Endometrial microvascular endothelial cells (primary cell): ENCODE measurements around the gene ING3. TPM values are rescaled to one million over a fixed set of nuclear protein-coding genes. Genes with fewer than 3 reads are reported as not detected.
"Not testable (repeated sequence)": the region's sequence is repeated elsewhere in the genome, so short reads cannot be mapped to it uniquely, and the experiment has no call there.

Experiments used
- in situ Hi-C: cut with HindIII; loops from 2 replicates; pipeline ENCODE4 v1.10.0; 2017; ENCODE audit warnings: low sequenced_read_pairs, low pct_unique_long_range_greater_than_20kb; ENCODE audit errors: inconsistent ontology term
- total RNA-seq: library from RNA; depleted of rRNA; stranded (reverse); fragments of >200 nt; gene quantifications from one replicate; pipeline ENCODE4 v1.2.3, GENCODE V29; 2015; ENCODE audit errors: inconsistent ontology term

The ING3 gene
- total RNA-seq, 1 donor from 2014 or later: 25.6 TPM

GRCh38 chr7:120998520-120998919 lies 47.9 kb downstream of the ING3 start:
- in situ Hi-C loops: no loop called here

GRCh38 chr7:120998996-120999565 lies 48.5 kb downstream of the ING3 start:
- in situ Hi-C loops: no loop called here

- in situ Hi-C loops: no loop called here
Measured at GRCh38 chr7:121000081-121000983, 49.8 kb downstream of the ING3 start.

- in situ Hi-C loops: no loop called here
Measured at GRCh38 chr7:121001234-121001906, 50.8 kb downstream of the ING3 start.

GRCh38 chr7:121002048-121002756 lies 51.6 kb downstream of the ING3 start:
- in situ Hi-C loops: no loop called here

GRCh38 chr7:121002757-121003200 lies 52.2 kb downstream of the ING3 start:
- in situ Hi-C loops: no loop called here

GRCh38 chr7:121003986-121004685 lies 53.6 kb downstream of the ING3 start:
- in situ Hi-C loops: no loop called here

- in situ Hi-C loops: not testable (repeated sequence)
Measured at GRCh38 chr7:121005058-121005457, 54.5 kb downstream of the ING3 start.

- in situ Hi-C loops: no loop called here
Measured at GRCh38 chr7:121005996-121006584, 55.5 kb downstream of the ING3 start.

- in situ Hi-C loops: no loop called here
Measured at GRCh38 chr7:121006711-121007315, 56.2 kb downstream of the ING3 start.

- in situ Hi-C loops: no loop called here
Measured at GRCh38 chr7:121008816-121009215, 58.2 kb downstream of the ING3 start.

GRCh38 chr7:121011401-121011800 lies 60.8 kb downstream of the ING3 start:
- in situ Hi-C loops: no loop called here

- in situ Hi-C loops: no loop called here
Measured at GRCh38 chr7:121012170-121012874, 61.7 kb downstream of the ING3 start.

- in situ Hi-C loops: no loop called here
Measured at GRCh38 chr7:121012919-121013318, 62.3 kb downstream of the ING3 start.

GRCh38 chr7:121015560-121015959 lies 65.0 kb downstream of the ING3 start:
- in situ Hi-C loops: no loop called here

GRCh38 chr7:121016966-121017365 lies 66.4 kb downstream of the ING3 start:
- in situ Hi-C loops: no loop called here

GRCh38 chr7:121017586-121017985 lies 67.0 kb downstream of the ING3 start:
- in situ Hi-C loops: no loop called here
